GM21723 (cell line): ENCODE data around the gene CYP4Z1.
"Not testable (repeated sequence)": the region's sequence is repeated elsewhere in the genome, so short reads cannot be mapped to it uniquely, and the experiment has no call there.

ENCODE experiments used
- ATAC-seq: cut with Tn5 transposase; IDR thresholded peaks from one replicate; pipeline ENCODE4 v1.9.1; 2021; ENCODE audit warnings: mild to moderate bottlenecking, moderate library complexity; ENCODE audit not compliant: unreplicated experiment

The CYP4Z1 gene

DNA sequence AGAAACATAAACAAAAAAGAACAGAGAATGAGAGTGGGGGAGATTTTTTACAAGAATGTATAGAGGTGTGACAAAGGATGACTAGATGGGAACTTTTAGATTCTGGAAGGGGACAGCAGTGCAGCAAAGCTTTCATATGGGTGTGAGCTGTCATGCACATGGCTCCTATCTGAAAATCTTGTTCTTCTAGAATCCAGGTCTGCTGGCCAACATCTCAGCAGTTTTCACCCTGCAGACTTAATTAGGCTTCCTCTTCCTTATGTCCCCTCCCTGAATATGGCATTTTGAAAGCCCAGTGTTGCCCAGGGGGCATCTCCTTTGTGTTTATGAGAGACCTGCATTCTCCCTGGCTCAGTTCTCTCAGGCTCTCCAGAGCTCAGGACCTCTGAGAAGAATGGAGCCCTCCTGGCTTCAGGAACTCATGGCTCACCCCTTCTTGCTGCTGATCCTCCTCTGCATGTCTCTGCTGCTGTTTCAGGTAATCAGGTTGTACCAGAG, at the start of gene CYP4Z1:
TSS of gene CYP4Z1 (plus strand) at position 135 of the 498 bp plus-strand sequence. CDS start at position 395, 260 bp downstream.
- no peak for ATAC-seq

GRCh38 chr1:47021070-47021469, 46.0 kb upstream of the CYP4Z1 start:
- ATAC-seq: no peak

DNA sequence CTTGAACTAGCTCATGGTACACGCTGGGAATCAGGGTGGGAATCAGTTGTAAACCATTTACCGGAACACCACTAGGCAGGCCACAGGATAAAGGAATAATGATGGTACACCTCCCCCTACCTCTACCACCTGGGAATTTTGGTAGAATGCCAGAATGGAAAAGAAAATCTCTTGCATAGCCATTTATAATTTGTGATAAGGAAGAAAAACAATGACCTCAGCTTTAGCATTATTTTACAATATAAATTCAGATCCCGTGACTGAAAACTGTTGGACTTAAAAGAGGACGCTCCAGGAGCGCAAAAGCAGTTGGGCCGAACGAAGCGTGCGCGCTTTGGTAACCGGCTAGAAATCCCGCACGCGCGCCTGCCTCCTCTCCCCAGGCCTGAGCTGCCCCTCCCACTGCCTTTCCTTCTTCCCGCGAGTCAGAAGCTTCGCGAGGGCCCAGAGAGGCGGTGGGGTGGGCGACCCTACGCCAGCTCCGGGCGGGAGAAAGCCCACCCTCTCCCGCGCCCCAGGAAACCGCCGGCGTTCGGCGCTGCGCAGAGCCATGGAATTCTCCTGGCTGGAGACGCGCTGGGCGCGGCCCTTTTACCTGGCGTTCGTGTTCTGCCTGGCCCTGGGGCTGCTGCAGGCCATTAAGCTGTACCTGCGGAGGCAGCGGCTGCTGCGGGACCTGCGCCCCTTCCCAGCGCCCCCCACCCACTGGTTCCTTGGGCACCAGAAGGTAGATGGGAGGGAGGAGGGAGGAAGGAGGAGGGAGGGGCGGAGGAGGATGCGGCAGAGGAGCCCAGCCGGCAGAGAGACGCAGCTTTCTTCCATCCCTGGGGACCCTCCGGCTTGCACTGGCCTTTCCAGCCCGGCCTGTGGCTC, 43.5 kb upstream of the CYP4Z1 start, which contains the start of gene CYP4X1:
TSS of gene CYP4X1 (plus strand) at position 402 of the 873 bp plus-strand sequence. CDS start at position 551, 149 bp downstream.
- ATAC-seq: no peak

- no peak for ATAC-seq
Measured at GRCh38 chr1:47024141-47024801, 42.8 kb upstream of the CYP4Z1 start.

DNA sequence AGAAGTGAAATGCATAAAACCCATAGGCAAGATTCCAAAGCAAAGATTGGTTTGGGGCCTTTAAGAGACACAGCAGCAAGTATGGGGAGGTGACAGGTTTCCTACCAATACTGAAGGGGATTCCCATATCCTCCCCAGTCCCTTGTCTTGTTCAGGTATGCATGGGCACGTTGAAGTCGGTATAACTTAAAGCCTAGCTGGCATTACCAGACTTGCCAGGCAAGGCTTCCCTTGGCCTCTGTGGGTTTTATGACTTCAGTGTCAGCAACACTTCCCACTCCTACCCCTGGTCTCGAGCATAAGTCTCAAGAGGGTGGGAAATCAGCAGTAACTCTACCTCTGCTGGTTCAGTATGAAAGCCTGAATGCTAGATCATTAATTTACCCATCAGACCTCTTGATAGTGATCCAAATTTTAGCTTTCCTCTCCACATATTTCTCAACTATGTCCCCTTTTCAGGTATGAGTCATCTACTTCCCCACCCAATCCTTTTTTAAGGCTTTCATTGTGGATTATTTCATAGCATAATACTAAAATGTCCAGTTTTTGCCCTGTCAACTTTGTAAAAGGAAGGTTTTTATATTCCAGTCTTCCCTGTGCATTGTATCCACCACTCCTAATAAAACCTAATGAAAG, 36.7 kb upstream of the CYP4Z1 start:
- no peak for ATAC-seq

- ATAC-seq: no peak
Measured at GRCh38 chr1:47031059-47031458, 36.0 kb upstream of the CYP4Z1 start.

- ATAC-seq: no peak
Measured at GRCh38 chr1:47031585-47031984, 35.4 kb upstream of the CYP4Z1 start.

DNA sequence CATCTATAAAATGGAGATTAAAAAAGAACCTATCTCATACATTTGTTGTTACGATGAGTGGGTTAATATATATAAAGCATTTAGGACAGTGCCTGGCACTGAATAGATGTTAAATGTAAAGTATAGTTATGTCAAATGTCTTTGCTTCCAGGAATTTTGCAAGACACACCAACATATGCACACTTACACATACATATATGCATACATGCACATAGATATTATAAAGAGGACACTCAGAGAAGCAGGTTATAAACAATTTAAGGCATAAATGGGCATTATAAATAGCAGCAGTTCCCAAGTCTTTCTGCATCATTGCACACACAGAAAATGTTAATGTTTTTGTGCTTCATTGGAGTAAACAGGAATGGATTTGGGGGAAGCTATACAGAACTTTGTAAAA, 30.3 kb upstream of the CYP4Z1 start:
- no peak for ATAC-seq

GRCh38 chr1:47059376-47059775, 7.7 kb upstream of the CYP4Z1 start:
- no peak for ATAC-seq

DNA sequence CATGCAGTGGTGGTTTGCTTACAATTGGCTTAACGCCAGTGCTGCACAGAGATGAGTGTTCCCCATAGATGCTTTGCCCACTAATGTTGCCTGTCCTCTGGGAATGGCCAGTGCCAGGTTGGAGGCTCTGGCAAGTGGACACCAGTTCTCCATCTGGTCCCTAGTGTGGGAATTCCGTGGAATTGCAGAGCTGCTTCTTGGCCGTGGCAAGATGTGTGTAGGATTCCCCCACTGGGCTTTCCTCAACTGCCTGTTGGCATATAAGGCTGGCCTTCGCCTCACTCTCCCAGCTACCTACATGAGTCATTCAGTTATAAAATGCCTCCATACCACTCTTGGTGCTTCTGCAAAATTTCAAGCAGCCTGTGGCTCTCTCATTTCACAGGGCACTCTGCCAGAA, 2.0 kb downstream of the CYP4Z1 start:
- not testable (repeated sequence) for ATAC-seq

DNA sequence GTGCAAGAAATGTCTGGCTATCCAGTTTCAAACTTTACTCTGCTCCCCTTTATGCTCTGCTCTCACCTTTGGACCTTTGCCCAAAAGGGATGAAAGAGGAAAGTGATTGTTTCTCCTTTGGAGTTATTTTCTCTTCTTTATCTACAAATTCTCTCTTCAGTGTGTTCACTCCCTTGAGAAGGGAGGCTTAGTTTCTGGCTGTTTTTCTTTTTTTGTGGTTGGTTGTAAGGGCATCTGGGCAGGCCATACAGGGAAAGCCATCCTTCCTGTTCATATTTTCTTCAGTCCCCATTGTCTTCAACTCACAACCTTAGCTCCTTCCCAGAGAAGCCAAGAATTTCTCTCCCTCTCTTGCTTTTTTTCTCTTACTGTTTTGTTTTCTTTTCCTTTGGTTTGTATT, 2.5 kb downstream of the CYP4Z1 start:
- ATAC-seq: not testable (repeated sequence)

DNA sequence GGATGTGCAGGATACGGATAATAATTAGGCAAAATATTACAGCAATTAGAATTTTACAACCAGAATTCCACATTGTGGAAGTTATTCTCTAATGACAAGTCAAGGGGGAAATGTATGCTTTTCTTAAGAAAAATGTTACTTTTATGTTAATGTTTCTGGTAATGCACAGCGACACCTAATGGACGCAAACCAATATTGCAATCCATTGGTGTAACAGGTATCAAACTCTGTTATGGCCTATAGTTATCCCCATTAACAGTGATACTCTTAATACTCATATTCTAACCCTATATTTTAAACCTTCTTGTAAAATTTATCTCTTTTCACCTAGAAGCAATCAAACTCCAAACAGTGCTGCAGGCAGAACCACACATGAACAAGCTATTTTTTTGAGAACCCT, 22.3 kb downstream of the CYP4Z1 start:
- not testable (repeated sequence) for ATAC-seq

- ATAC-seq: not testable (repeated sequence)
Measured at GRCh38 chr1:47091476-47091875, 24.4 kb downstream of the CYP4Z1 start.

DNA sequence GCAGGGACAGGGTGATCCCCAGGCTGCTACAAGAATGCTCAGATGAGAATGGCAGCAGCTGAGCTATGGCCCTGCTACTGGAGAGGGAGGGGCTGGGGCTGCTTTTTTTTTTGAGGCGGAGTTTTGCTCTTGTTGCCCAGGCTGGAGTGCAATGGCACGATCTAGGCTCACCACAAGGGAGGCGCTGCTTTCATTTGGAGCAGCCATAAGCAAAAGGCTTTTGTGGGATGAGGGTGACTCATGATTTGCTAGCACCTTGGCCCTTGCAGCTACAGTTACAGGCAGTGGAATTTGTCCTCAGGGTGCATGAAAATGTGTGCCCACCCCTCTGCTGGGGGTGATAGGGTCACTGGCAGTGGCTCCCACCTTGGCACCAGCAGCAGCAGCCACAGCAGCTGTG, 37.8 kb downstream of the CYP4Z1 start:
- ATAC-seq: no peak

GRCh38 chr1:47106792-47107191, 39.8 kb downstream of the CYP4Z1 start:
- no peak for ATAC-seq

DNA sequence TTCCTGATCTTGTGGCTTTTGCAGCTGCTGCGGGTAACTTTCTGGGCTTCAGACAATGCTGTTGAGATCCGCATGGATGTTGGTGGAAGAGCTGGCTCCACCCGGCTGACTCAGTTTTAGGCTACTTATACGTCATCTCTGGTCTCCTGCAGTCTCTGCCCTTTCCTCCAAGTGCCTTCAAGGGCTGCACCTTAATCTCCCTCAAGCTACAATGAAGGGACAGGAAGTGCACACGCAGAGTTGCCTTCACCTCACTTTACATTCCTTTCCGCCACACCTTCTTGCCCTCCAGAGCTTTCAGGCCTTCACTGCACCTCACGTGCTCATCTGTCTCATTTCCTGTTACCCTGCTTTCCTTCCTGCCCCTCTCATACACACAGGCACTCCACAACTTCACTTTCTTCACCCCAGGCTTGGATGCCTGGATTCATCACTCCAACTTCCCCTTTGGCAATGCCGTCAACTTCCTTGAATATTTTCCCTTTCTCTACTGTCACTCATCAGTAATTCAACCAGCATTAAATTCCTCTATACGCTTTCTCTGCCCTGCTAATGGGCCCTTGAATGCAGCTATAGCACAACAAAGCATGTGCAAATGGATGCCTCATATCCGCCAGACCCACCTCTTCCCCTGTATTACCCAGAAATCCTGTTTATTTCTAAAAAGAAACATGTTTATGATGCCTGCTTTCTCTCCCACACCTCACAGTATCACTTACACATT, 41.0 kb downstream of the CYP4Z1 start:
- ATAC-seq: not testable (repeated sequence)

DNA sequence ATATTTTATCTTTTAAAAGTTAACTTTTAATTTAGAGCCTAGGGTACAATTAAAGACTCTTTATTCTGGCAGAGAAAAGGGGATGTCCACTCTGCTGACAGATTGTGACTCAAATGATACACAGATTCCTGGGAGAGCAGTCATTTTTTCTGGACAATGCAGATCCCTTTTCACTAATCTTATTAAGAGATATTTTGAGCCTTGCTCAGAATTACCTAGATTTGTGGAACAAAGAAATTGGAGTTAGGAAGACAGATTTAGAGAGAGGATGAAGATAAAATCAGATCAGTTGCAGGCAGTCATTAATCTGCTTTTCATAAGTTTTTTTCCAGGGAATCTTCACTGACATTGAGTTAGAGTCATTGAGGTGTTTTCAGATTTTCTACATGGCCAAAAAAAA, 42.5 kb downstream of the CYP4Z1 start:
- not testable (repeated sequence) for ATAC-seq

DNA sequence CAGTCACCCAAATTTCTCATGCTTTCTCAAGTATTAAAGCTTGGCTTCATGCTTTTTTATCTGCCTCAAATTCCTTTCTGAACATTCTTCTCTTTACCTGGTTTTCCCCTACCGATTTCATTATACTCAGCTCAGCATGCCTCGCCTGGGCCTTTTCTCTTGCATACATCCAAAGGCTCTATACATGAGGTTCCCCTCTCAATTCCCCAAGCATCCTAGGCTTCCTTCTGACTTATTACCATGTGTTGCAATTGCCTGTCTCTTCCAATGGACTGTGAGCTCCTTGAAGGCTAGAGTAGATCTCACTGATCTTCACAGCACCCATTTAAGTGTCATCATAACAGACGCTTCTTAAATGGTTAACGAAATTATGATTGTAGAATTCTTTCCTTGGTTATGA, 46.1 kb downstream of the CYP4Z1 start:
- no peak for ATAC-seq

DNA sequence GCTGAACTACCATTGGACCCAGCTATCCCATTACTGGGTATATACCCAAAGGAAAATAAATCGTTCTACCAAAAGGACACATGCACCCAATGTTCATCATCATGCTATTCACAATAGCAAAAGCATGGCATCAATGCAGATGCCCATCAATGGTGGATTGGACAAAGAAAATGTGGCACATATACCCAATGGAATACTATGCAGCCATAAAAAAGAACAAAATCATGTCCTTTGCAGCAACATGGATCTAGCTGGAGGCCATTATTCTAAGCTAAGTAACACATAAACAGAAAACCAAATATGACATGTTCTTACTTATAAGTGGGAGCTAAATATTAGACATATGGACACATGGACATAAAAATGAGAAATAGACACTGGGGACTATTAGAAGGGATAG, 54.0 kb downstream of the CYP4Z1 start:
- not testable (repeated sequence) for ATAC-seq

DNA sequence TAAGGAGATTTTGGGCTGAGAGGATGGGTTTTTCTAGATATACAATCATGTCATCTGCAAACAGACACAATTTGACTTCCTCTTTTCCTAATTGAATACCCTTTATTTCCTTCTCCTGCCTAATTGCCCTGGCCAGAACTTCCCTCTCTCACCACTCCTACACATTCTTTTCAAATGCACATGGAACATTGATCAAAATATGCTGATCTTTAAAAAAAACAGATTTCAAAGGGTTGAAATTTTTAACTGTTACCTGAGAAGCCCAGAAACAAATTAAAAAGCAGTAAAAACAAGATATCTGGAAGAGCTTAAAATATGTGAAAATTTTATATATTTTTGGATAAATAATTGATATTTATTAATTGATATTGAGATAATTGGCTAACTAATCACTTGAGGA, 57.8 kb downstream of the CYP4Z1 start:
- not testable (repeated sequence) for ATAC-seq

- ATAC-seq: not testable (repeated sequence)
Measured at GRCh38 chr1:47126997-47127396, 60.0 kb downstream of the CYP4Z1 start.
